ENCODE measurements around the gene PTPN11. TPM values are rescaled to one million over a fixed set of nuclear protein-coding genes. Genes with fewer than 3 reads are reported as not detected.

Gene PTPN11
- total and polyA plus RNA-seq, 2 of the 8 experiments (the other 6 are each of a cell fraction or from before 2014, with no cell fraction given), result 28.3 to 133 TPM

- no peak overlapping the region for H3K9ac ChIP-seq (replicated peaks in 1 of 4; ENCODE audit: extremely low read depth in 1 of 4, low read depth in 3 of 4, low read length in 3 of 4)
- no peak overlapping the region for H2BK20ac ChIP-seq (ENCODE audit: low read length)
- H4K5ac ChIP-seq (ENCODE audit: insufficient read length, low read depth, low read length), result no peak overlapping the region
- no peak for FAIRE-seq
- H4K20me1 ChIP-seq (replicated peaks in 1 of 2; ENCODE audit: control insufficient read depth in 1 of 2, insufficient read depth in 2 of 2, low read length in 2 of 2), result no peaks in the 10 kb centered on the region
- peak overlapping the region; percentile 51; the same call in 1 of the 2 replicates for H4K8ac ChIP-seq (ENCODE audit: extremely low read depth, insufficient read depth, low read length)
- no peaks in the 10 kb centered on the region for H3K27me3 ChIP-seq (replicated peaks in 1 of 4; ENCODE audit: control insufficient read depth in 3 of 4, extremely low read depth in 1 of 4, insufficient read depth in 3 of 4, low read length in 3 of 4)
- no peak for DNase-seq (ENCODE audit: low read depth in 1 of 2, low spot score in 2 of 2)
- H2AFZ ChIP-seq (ENCODE audit: low read length), result no peak overlapping the region
- no peak overlapping the region for H3K4ac ChIP-seq (replicated peaks; ENCODE audit: insufficient read length, low read depth, low read length)
- H3K4me3 ChIP-seq (ENCODE audit: extremely low read depth in 1 of 4, insufficient read depth in 2 of 4, low read depth in 3 of 4, low read length in 4 of 4), result no peak overlapping the region
- no peak overlapping the region for H3K56ac ChIP-seq (replicated peaks; ENCODE audit: insufficient read length, low read depth, low read length)
- POLR2A ChIA-PET (ENCODE audit: partially characterized antibody), result no interaction called here
- no peaks in the 10 kb centered on the region for H3K4me1 ChIP-seq (replicated peaks in 1 of 4; ENCODE audit: control insufficient read depth in 3 of 4, insufficient read depth in 4 of 4, low read length in 3 of 4)
- H3K9me3 ChIP-seq (ENCODE audit: insufficient read depth in 2 of 2, low read depth in 1 of 2, low read length in 1 of 2), result peaks cover 0 to 2% of the 10 kb centered on the region in 2 experiments; a peak in 1 of 4 replicates
- H2BK15ac ChIP-seq (ENCODE audit: low read length), result no peak overlapping the region
- no peaks in the 10 kb centered on the region for H3K36me3 ChIP-seq (ENCODE audit: control insufficient read depth in 2 of 4, insufficient read depth in 4 of 4, low read length in 3 of 4)
- CTCF ChIA-PET (ENCODE audit: partially characterized antibody), result interaction anchor here (1.3 to 1.4 kb wide), 2 partner anchors 13 to 42 kb away, joined by 3 read pairs; no protein-coding TSS in a partner anchor
- H3K23me2 ChIP-seq (ENCODE audit: low read depth, low read length), result no peaks in the 10 kb centered on the region
- no peak overlapping the region for H2BK120ac ChIP-seq (replicated peaks; ENCODE audit: low read depth, low read length)
- no peak overlapping the region for H3K4me2 ChIP-seq (ENCODE audit: insufficient read depth in 1 of 2, low read depth in 2 of 2, low read length in 2 of 2)
- H3K18ac ChIP-seq (ENCODE audit: extremely low read depth, low read length), result no peak overlapping the region
- H3K14ac ChIP-seq (ENCODE audit: insufficient read length), result no peak overlapping the region
- no peak overlapping the region for H4K91ac ChIP-seq (replicated peaks; ENCODE audit: insufficient read length, low read length)
- no peak overlapping the region for H3K23ac ChIP-seq (ENCODE audit: insufficient read length)
- 88% methylated on average over 9 of the region's 9 CpGs; no CpG with 5 or more reads in 1 of the 2 experiments for WGBS, 2 experiments (ENCODE audit: extremely low coverage in 1 of 2, insufficient coverage in 1 of 2, insufficient read length in 1 of 2, insufficient replicate concordance in 2 of 2, low coverage in 1 of 2, low lambda C conversion rate in 2 of 2, missing lambda C conversion rate in 1 of 2)
- no peaks in the 10 kb centered on the region for H3K79me1 ChIP-seq (ENCODE audit: low read depth, low read length)
- H2AK5ac ChIP-seq (ENCODE audit: low read depth, low read length), result no peak overlapping the region
- H2BK5ac ChIP-seq (ENCODE audit: low read depth, low read length), result no peak overlapping the region
- H2BK12ac ChIP-seq (ENCODE audit: low read depth, low read length), result no peak overlapping the region
- no peaks in the 10 kb centered on the region for H3K79me2 ChIP-seq (ENCODE audit: control insufficient read depth in 1 of 2, insufficient read depth in 2 of 2, low read length in 2 of 2)
- no peak overlapping the region for H3K27ac ChIP-seq (ENCODE audit: low read depth, low read length)
- TF ChIP-seq EP300 (IDR thresholded peaks at IDR 0.05; ENCODE audit: borderline replicate concordance in 1 of 2, low read depth in 2 of 2, low read length in 2 of 2), result no peak
- TF ChIP-seq ATF2 (IDR thresholded peaks at IDR 0.05; ENCODE audit: low read length), result no peak
- TF ChIP-seq USF2 (IDR thresholded peaks at IDR 0.05; ENCODE audit: low read length), result no peak
- TF ChIP-seq RXRA (IDR thresholded peaks at IDR 0.05; ENCODE audit: insufficient read depth, low read depth, low read length), result no peak
- no peak for TF ChIP-seq SP4 (IDR thresholded peaks at IDR 0.05; ENCODE audit: low read length)
- TF ChIP-seq FOSL1 (IDR thresholded peaks at IDR 0.05; ENCODE audit: insufficient read depth, low read depth, low read length), result no peak
- no peak for TF ChIP-seq KDM5A (IDR thresholded peaks at IDR 0.05; ENCODE audit: low read length)
- no peak for TF ChIP-seq CREB1 (IDR thresholded peaks at IDR 0.05)
- TF ChIP-seq CHD1 (IDR thresholded peaks at IDR 0.05; ENCODE audit: low read depth, low read length), result no peak
Measured at GRCh38 chr12:112514926-112515642, 96.3 kb downstream of the PTPN11 start.
